ENCODE results near the gene KRTAP9-7. TPM values are rescaled to one million over a fixed set of nuclear protein-coding genes. Genes with fewer than 3 reads are reported as not detected.

KRTAP9-7 gene
- total RNA-seq, 2 experiments from 2014 or later = not detected

GRCh38 chr17:41318231-41318630 is 42.7 kb downstream of the KRTAP9-7 start:
- H3K27ac Mint-ChIP-seq = no peak overlapping the region
- POLR2A ChIA-PET = no interaction called here
- no peak overlapping the region for H3K4me3 Mint-ChIP-seq
- H3K9me3 Mint-ChIP-seq = peaks cover 4% of the 10 kb centered on the region
- no peaks in the 10 kb centered on the region for H3K4me1 Mint-ChIP-seq
- no peak for ATAC-seq (ENCODE audit: low read depth)
- peaks cover 3% of the 10 kb centered on the region for H3K36me3 Mint-ChIP-seq
- peaks cover 2% of the 10 kb centered on the region for H3K27me3 Mint-ChIP-seq
- no peak for DNase-seq

DNA sequence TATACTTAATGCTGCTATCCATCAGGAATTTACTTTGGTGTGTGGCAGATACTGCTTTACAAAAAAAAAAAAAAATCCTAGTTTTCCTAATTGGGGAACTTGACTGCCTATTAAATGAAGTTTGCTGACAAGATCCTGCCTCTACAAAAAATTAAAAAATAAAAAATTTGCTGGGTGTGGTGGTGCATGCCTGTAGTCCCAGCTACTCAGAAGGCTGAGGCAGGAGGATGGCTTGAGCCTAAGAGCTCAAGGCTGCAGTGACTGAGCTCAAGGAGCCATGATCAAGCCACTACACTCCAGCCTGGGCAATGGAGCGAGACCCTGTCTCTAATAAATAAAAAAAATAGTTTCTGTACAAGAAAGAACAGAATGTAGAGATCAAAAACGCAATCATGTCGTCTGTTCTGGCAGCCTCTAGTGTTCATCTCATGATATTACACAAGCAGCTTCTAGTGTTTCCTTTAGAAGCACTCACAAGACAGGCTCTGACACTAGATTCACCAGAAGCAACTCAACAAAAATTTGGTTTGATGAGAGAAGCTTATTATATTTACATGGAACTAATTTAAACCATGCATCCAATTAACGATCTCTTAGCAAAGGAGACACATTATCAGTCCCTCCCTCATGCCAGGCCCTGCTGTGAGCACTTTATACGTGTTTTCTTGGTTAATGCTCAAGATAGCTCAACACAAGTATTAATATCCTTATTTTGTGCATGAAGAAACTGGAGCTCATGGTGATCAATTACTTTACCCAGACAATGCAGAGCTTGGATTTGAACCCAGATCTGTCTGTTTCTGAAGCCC is 46.8 kb downstream of the KRTAP9-7 start:
- Mint-ChIP-seq H3K9me3 (peaks cover 4% of the 10 kb centered on the region), H3K4me3 (no peak overlapping the region), H3K27me3 (peaks cover 2% of the 10 kb centered on the region), H3K27ac (no peak overlapping the region), H3K36me3 (peaks cover 3% of the 10 kb centered on the region), H3K4me1 (peaks cover 1% of the 10 kb centered on the region)
- no peak for DNase-seq
- peak; percentile 65 for ATAC-seq (ENCODE audit: low read depth)
- POLR2A ChIA-PET = no interaction called here

DNA sequence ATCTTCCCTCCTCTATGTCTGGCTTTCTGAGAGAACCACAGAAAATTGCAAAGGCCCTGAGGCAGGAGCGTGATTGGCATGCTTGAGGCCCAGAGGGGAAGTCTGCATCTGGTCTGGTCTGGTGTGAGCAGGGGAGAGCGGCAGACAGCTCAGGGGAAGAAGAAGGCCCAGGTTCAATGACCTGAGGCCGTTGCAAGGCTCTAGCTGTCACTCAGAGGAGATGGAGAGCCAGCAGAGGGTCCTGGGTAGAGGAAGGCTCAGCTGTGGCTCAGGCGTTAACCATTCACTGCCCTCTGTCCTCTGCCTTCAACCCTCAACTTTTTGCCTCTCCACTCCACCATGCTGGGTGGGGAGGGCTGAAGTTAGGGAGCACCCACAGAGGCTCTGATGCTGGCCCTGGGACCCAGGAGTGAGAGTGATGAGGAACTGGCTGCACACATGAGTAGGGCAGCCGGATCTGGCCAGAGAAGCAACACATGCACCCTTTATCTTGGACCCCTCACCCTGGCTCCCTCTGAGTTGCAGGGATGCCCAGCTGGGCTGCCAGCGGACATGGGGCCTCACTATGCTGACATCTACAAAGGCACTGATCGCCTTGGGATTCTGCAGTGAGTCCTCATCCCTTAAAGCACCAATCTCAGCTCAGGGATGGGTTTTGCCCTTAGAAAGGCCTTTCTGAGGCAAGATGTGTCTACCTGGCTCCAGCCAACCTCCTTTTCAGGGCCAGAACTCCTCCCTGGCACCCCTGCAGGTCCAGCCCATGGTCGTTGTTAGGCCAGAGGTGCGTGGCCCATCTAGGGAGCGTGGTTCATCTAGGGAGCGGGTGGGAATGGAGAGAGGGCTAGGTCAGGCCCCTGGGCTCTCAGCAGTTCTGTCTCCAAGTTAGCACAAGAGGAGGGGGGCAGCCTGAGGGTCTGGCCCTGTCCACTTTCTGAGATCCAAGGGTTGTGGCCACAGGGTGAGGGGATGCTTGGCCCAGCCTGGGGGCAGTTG is 47.7 kb downstream of the KRTAP9-7 start:
- Mint-ChIP-seq H3K9me3 (peaks cover 4% of the 10 kb centered on the region), H3K4me1 (peaks cover 2% of the 10 kb centered on the region), H3K27ac (peak overlapping the region; percentile 56), H3K27me3 (peaks cover 1% of the 10 kb centered on the region), H3K4me3 (no peak overlapping the region), H3K36me3 (peaks cover 3% of the 10 kb centered on the region)
- POLR2A ChIA-PET = no interaction called here
- DNase-seq (no peak), ATAC-seq (ENCODE audit: low read depth) (no peak)

GRCh38 chr17:41324180-41325075 is 48.9 kb downstream of the KRTAP9-7 start:
- Mint-ChIP-seq H3K9me3 (peaks cover 4% of the 10 kb centered on the region), H3K27me3 (no peaks in the 10 kb centered on the region), H3K27ac (no peak overlapping the region), H3K4me3 (no peak overlapping the region), H3K4me1 (peaks cover 2% of the 10 kb centered on the region), H3K36me3 (peaks cover 3% of the 10 kb centered on the region)
- no peak for ATAC-seq (ENCODE audit: low read depth)
- POLR2A ChIA-PET = no interaction called here
- no peak for DNase-seq

- no peak overlapping the region for H3K27ac Mint-ChIP-seq
- H3K36me3 Mint-ChIP-seq = peaks cover under 1% of the 10 kb centered on the region
- no peaks in the 10 kb centered on the region for H3K27me3 Mint-ChIP-seq
- peaks cover 2% of the 10 kb centered on the region for H3K9me3 Mint-ChIP-seq
- DNase-seq (no peak), ATAC-seq (ENCODE audit: low read depth) (no peak)
- no peak overlapping the region for H3K4me3 Mint-ChIP-seq
- peaks cover 2% of the 10 kb centered on the region for H3K4me1 Mint-ChIP-seq
- POLR2A ChIA-PET = no interaction called here
Observed at GRCh38 chr17:41325126-41325525, 49.6 kb downstream of the KRTAP9-7 start.

- H3K36me3 Mint-ChIP-seq = no peaks in the 10 kb centered on the region
- no peak overlapping the region for H3K27ac Mint-ChIP-seq
- no peak overlapping the region for H3K4me3 Mint-ChIP-seq
- DNase-seq (no peak), ATAC-seq (ENCODE audit: low read depth) (no peak)
- peaks cover under 1% of the 10 kb centered on the region for H3K9me3 Mint-ChIP-seq
- POLR2A ChIA-PET = no interaction called here
- H3K4me1 Mint-ChIP-seq = peaks cover 2% of the 10 kb centered on the region
- H3K27me3 Mint-ChIP-seq = no peaks in the 10 kb centered on the region
Observed at GRCh38 chr17:41325611-41326010, 50.1 kb downstream of the KRTAP9-7 start.

Other genes with a start within 250 kb of the KRTAP9-7 start
- gene KRTAP1-5, start 248.5 kb upstream of the KRTAP9-7 start, total RNA-seq = not detected
- gene KRTAP1-4, start 245.5 kb upstream of the KRTAP9-7 start, total RNA-seq = not detected
- not detected for gene KRTAP1-3, start 240.8 kb upstream of the KRTAP9-7 start, total RNA-seq
- gene KRTAP1-1, start 234.2 kb upstream of the KRTAP9-7 start, total RNA-seq = not detected
- gene KRTAP2-1, start 228.4 kb upstream of the KRTAP9-7 start, total RNA-seq = not detected
- not detected for gene KRTAP2-2, start 220.5 kb upstream of the KRTAP9-7 start, total RNA-seq
- gene KRTAP2-3, start 215.6 kb upstream of the KRTAP9-7 start, total RNA-seq = not detected
- not detected for gene KRTAP2-4, start 209.8 kb upstream of the KRTAP9-7 start, total RNA-seq
- not detected for gene KRTAP4-7, start 191.5 kb upstream of the KRTAP9-7 start, total RNA-seq
- not detected for gene KRTAP4-8, start 177.6 kb upstream of the KRTAP9-7 start, total RNA-seq
- not detected for gene KRTAP4-16, start 173.5 kb upstream of the KRTAP9-7 start, total RNA-seq
- gene KRTAP4-9, start 170.3 kb upstream of the KRTAP9-7 start, total RNA-seq = not detected
- not detected for gene KRTAP4-11, start 157.3 kb upstream of the KRTAP9-7 start, total RNA-seq
- gene KRTAP4-12, start 151.5 kb upstream of the KRTAP9-7 start, total RNA-seq = not detected
- gene KRTAP4-6, start 135.2 kb upstream of the KRTAP9-7 start, total RNA-seq = not detected
- gene KRTAP4-5, start 125.9 kb upstream of the KRTAP9-7 start, total RNA-seq = not detected
- not detected for gene KRTAP4-4, start 115.0 kb upstream of the KRTAP9-7 start, total RNA-seq
- not detected for gene KRTAP4-3, start 107.5 kb upstream of the KRTAP9-7 start, total RNA-seq
- not detected for gene KRTAP4-2, start 97.5 kb upstream of the KRTAP9-7 start, total RNA-seq
- not detected for gene KRTAP4-1, start 90.8 kb upstream of the KRTAP9-7 start, total RNA-seq
- gene KRTAP9-1, start 85.8 kb upstream of the KRTAP9-7 start, total RNA-seq = not detected
- gene KRTAP9-2, start 49.0 kb upstream of the KRTAP9-7 start, total RNA-seq = not detected
- not detected for gene KRTAP9-3, start 43.2 kb upstream of the KRTAP9-7 start, total RNA-seq
- gene KRTAP9-8, start 37.7 kb upstream of the KRTAP9-7 start, total RNA-seq = not detected
- not detected for gene KRTAP9-4, start 26.0 kb upstream of the KRTAP9-7 start, total RNA-seq
- not detected for gene KRTAP9-9, start 20.3 kb upstream of the KRTAP9-7 start, total RNA-seq
- gene KRTAP9-6, start 10.3 kb upstream of the KRTAP9-7 start, total RNA-seq = not detected
- not detected for gene KRTAP29-1, start 27.2 kb downstream of the KRTAP9-7 start, total RNA-seq
- gene KRTAP16-1, start 33.6 kb downstream of the KRTAP9-7 start, total RNA-seq = not detected
- gene KRTAP17-1, start 40.0 kb downstream of the KRTAP9-7 start, total RNA-seq = not detected
- gene KRT33A, start 75.1 kb downstream of the KRTAP9-7 start, total RNA-seq = not detected
- gene KRT33B, start 94.1 kb downstream of the KRTAP9-7 start, total RNA-seq = not detected
- not detected for gene KRT34, start 106.6 kb downstream of the KRTAP9-7 start, total RNA-seq
- not detected for gene KRT31, start 121.9 kb downstream of the KRTAP9-7 start, total RNA-seq
- not detected for gene KRT37, start 148.9 kb downstream of the KRTAP9-7 start, total RNA-seq
- not detected for gene KRT38, start 165.3 kb downstream of the KRTAP9-7 start, total RNA-seq
- not detected for gene KRT32, start 191.7 kb downstream of the KRTAP9-7 start, total RNA-seq
- not detected for gene KRT35, start 205.5 kb downstream of the KRTAP9-7 start, total RNA-seq
- not detected for gene KRT36, start 214.2 kb downstream of the KRTAP9-7 start, total RNA-seq
- not detected for gene KRT13, start 229.9 kb downstream of the KRTAP9-7 start, total RNA-seq
- gene KRT15, start 243.2 kb downstream of the KRTAP9-7 start, total RNA-seq = not detected